Endothelial cell (in vitro differentiated cells): ENCODE measurements around the gene MAP3K3. TPM values are rescaled to one million over a fixed set of nuclear protein-coding genes. Genes with fewer than 3 reads are reported as not detected.

Experiments
- DNase-seq: peaks from one replicate; pipeline ENCODE4 v3.0.0; 2021; ENCODE audit warnings: low spot score
- H3K27ac Mint-ChIP-seq: one replicate; pipeline ENCODE4 v1.8.0; 2021; ENCODE audit warnings: mixed read lengths, inconsistent platforms; ENCODE audit not compliant: unreplicated experiment
- H3K27me3 Mint-ChIP-seq: one replicate; pipeline ENCODE4 v1.8.0; 2021; ENCODE audit warnings: mild to moderate bottlenecking, moderate library complexity, mixed read lengths, inconsistent platforms; ENCODE audit not compliant: unreplicated experiment
- H3K36me3 Mint-ChIP-seq: one replicate; pipeline ENCODE4 v1.8.0; 2021; ENCODE audit warnings: mild to moderate bottlenecking, low read depth, mixed read lengths, inconsistent platforms; ENCODE audit not compliant: unreplicated experiment
- H3K4me1 Mint-ChIP-seq: one replicate; pipeline ENCODE4 v1.8.0; 2021; ENCODE audit warnings: mild to moderate bottlenecking, mixed read lengths, inconsistent platforms; ENCODE audit not compliant: unreplicated experiment
- H3K4me3 Mint-ChIP-seq: one replicate; pipeline ENCODE4 v1.8.0; 2021; ENCODE audit warnings: mild to moderate bottlenecking, mixed read lengths, inconsistent platforms; ENCODE audit not compliant: unreplicated experiment
- H3K9me3 Mint-ChIP-seq: one replicate; pipeline ENCODE4 v1.8.0; 2021; ENCODE audit warnings: mixed read lengths, inconsistent platforms; ENCODE audit not compliant: unreplicated experiment
- total RNA-seq: library from RNA; stranded (reverse); fragmentation: NEBNext Ultra II Directional; extraction: Animal tissue kit (Norgen Biotek cat#: 25700); gene quantifications from one replicate; pipeline ENCODE4 v1.2.1, GENCODE V29; 2021; ENCODE audit not compliant: unreplicated experiment
- TF ChIP-seq, protein P1 (sequence below): fragments of 200-600 bp; sonication (generic); IDR thresholded peaks from one replicate; pipeline ENCODE4 v1.5.0; 2021; ENCODE audit warnings: antibody characterized with exemption; ENCODE audit not compliant: unreplicated experiment

The MAP3K3 gene
- total RNA-seq, 1 donor from 2014 or later: 112 TPM

DNA sequence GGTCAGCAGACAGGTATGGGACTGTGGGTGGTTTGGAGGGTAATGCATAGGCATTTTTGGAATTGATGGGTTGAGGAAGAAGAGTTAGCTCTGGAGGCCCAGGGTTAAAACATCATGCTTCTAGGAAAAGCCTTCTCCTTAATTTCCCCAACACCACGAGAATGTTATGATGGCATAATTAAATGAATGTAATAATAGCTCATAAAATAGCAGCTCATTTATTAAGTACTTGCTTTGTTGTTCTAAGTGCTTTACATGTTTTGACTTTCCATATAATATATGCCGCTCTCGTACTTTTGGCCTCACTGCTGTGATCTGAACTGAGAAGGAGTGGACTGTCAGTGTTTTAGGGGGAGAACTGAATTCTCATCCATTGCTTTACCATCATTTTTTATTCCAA is 63.4 kb downstream of the MAP3K3 start:
- Mint-ChIP-seq H3K4me3 (no peak overlapping the region), H3K9me3 (no peaks in the 10 kb centered on the region), H3K4me1 (peaks cover 8% of the 10 kb centered on the region), H3K27me3 (peaks cover 4% of the 10 kb centered on the region), H3K36me3 (peaks cover 64% of the 10 kb centered on the region), H3K27ac (peak overlapping the region; percentile 22)
- TF ChIP-seq, protein P1, sequence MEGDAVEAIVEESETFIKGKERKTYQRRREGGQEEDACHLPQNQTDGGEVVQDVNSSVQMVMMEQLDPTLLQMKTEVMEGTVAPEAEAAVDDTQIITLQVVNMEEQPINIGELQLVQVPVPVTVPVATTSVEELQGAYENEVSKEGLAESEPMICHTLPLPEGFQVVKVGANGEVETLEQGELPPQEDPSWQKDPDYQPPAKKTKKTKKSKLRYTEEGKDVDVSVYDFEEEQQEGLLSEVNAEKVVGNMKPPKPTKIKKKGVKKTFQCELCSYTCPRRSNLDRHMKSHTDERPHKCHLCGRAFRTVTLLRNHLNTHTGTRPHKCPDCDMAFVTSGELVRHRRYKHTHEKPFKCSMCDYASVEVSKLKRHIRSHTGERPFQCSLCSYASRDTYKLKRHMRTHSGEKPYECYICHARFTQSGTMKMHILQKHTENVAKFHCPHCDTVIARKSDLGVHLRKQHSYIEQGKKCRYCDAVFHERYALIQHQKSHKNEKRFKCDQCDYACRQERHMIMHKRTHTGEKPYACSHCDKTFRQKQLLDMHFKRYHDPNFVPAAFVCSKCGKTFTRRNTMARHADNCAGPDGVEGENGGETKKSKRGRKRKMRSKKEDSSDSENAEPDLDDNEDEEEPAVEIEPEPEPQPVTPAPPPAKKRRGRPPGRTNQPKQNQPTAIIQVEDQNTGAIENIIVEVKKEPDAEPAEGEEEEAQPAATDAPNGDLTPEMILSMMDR: no peak
- no peak for DNase-seq

DNA sequence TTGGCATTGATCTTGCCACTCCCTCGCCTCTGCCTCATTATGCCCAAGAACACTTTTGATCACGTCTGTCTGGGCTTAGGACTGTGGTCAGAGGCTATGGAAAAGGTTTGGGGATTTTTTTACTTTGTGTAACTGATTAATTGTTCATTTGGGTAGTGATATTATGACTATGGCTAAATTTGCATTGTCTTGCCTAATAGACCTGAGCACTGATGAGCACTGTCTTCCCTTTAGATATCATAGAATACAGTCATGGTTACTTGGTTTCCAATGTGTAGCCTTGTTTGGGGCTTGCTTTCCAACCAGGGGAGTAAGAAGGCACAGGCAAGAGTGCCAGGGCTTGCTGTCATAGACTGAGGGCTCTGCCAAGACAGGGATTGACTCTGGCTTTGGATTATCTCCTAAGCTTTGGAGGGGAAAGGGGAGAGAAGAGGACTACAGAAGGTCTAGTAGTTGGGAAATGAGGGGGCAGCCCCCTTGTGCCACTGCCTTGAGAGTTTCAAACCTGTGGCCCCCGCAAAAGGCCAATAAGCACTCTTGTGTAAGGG is 64.0 kb downstream of the MAP3K3 start:
- no peak for DNase-seq
- H3K9me3 Mint-ChIP-seq: no peaks in the 10 kb centered on the region
- no peak overlapping the region for H3K27ac Mint-ChIP-seq
- TF ChIP-seq, protein P1: no peak
- H3K36me3 Mint-ChIP-seq: peaks cover 65% of the 10 kb centered on the region
- H3K27me3 Mint-ChIP-seq: peaks cover 4% of the 10 kb centered on the region
- H3K4me1 Mint-ChIP-seq: peaks cover 8% of the 10 kb centered on the region
- H3K4me3 Mint-ChIP-seq: no peak overlapping the region

- TF ChIP-seq, protein P1: no peak
- peaks cover 66% of the 10 kb centered on the region for H3K36me3 Mint-ChIP-seq
- H3K27ac Mint-ChIP-seq: no peak overlapping the region
- H3K4me1 Mint-ChIP-seq: peaks cover 8% of the 10 kb centered on the region
- peak overlapping the region; percentile 65 for H3K4me3 Mint-ChIP-seq
- no peak for DNase-seq
- peaks cover 9% of the 10 kb centered on the region for H3K27me3 Mint-ChIP-seq
- no peaks in the 10 kb centered on the region for H3K9me3 Mint-ChIP-seq
These were observed 66.3 kb downstream of the MAP3K3 start for GRCh38 chr17:63688396-63689020.

GRCh38 chr17:63689479-63689878 is 67.3 kb downstream of the MAP3K3 start:
- Mint-ChIP-seq H3K4me1 (peaks cover 8% of the 10 kb centered on the region), H3K36me3 (peaks cover 67% of the 10 kb centered on the region), H3K4me3 (peak overlapping the region; percentile 37), H3K27me3 (peaks cover 9% of the 10 kb centered on the region), H3K27ac (no peak overlapping the region), H3K9me3 (no peaks in the 10 kb centered on the region)
- TF ChIP-seq, protein P1: no peak
- DNase-seq: no peak

- no peak for DNase-seq
- Mint-ChIP-seq H3K9me3 (no peaks in the 10 kb centered on the region), H3K4me3 (peak overlapping the region; percentile 47), H3K36me3 (peaks cover 63% of the 10 kb centered on the region), H3K27ac (no peak overlapping the region), H3K4me1 (peaks cover 16% of the 10 kb centered on the region), H3K27me3 (peaks cover 16% of the 10 kb centered on the region)
- TF ChIP-seq, protein P1: no peak
These were observed 70.1 kb downstream of the MAP3K3 start for GRCh38 chr17:63692195-63692816.
